Superior temporal gyrus (tissue), 1 donor: ENCODE results near the gene BABAM2.
"Not testable (repeated sequence)": the region's sequence is repeated elsewhere in the genome, so short reads cannot be mapped to it uniquely, and the experiment has no call there.

Source experiments
- DNase-seq: peaks from one replicate; pipeline ENCODE4 v3.0.0-alpha.2; 2016; ENCODE audit errors: extremely low spot score

BABAM2 gene

GRCh38 chr2:27890146-27890923 is at the start of gene BABAM2, which contains the start of gene RBKS:
BABAM2 (plus strand) TSS chr2:27890729; CDS start chr2:27894557, 3,828 bp downstream.
RBKS (minus strand) TSS chr2:27890387; CDS start chr2:27890345, 42 bp downstream.
- DNase-seq = peak; percentile 71

DNA sequence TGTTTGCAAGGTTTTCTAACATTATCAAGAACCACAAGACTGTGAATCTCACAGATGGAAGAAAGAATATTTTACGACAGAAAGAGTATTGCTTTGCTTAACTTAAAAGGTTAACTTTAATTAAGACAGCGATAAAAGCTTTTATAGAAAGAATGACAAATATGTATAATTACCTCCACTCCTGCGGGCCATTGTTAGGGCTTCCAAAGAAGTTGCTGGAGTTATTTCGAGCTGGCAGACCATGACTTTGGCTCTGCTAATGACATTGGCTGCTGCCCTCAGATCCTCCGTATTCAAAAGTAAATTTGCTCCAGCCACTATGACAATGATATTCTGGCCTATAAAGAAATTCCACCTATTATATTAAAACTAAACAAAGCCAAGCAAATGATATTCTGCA is 47.6 kb upstream of the BABAM2 start:
- no peak for DNase-seq

DNA sequence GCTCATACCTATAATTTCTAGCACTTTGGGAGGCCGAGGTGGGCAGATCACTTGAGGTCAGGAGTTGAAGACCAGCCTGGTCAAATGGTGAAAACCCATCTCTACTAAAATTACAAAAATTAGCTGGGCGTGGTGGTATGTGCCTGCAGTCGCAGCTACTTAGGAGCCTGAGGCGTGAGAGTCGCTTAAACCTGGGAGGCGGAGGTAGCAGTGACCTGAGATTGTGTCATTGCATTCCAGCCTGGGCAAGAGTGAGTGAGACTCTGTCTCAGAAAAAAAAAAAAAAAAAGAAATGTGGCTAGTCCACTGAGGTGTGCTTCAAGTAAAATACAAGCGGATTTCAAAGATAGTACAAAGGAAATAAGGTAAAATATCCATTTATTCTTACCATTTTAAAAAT is 46.5 kb upstream of the BABAM2 start:
- no peak for DNase-seq

DNA sequence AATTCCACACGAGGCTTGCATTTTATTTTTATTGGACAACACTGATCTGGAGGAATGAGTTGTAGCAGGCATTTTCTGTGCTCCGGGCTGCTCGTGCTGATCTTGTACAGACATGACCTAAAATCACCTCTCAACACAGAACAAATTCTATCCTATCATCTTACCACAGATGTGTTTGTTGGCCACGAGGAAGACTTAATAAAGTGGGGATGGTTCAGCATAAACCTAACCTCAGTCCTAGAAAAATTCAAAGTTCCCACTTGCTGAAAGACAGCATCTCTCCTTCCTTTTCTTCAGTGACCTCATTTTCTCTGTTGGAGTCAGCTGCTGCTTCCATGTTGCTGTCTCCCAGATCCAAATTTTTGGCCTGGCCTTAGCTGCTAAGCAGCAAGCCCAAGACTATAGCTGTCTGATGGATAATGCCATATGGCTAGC is 45.7 kb upstream of the BABAM2 start:
- DNase-seq = no peak

GRCh38 chr2:27847333-27847732 is 43.2 kb upstream of the BABAM2 start:
- no peak for DNase-seq

DNA sequence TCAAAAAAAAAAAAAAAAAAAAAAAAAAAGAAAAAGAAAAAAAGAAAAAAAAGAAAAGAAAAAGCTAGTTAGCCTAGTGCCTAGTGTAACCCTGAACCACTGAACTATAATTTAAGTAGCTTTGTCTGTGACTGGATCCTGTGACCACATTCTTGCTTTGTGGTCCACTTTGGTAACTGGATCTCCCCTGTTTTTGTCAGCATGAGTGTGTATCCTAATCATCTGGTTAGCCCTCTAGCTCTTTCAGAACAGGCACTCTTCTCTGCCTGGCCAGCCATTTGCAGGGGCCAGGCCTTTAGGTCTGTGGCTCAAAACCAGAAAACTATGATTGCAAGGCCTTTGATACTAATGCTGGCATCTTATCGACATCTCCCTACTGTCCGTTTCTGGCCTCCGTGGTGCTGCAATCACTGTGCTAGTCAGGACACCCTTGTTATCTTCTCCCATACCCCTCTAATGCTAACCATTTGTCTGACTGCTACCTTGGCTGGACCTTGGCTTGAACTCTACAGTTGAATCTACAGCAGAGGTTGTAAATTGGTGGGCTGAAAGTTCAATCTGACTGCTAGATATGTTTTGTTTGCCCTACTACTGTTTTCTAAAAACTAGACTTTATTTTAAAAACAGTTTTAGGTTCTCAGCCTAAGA is 40.8 kb upstream of the BABAM2 start:
- DNase-seq = no peak

- no peak for DNase-seq
These were observed 37.8 kb upstream of the BABAM2 start for GRCh38 chr2:27852691-27853090.

DNA sequence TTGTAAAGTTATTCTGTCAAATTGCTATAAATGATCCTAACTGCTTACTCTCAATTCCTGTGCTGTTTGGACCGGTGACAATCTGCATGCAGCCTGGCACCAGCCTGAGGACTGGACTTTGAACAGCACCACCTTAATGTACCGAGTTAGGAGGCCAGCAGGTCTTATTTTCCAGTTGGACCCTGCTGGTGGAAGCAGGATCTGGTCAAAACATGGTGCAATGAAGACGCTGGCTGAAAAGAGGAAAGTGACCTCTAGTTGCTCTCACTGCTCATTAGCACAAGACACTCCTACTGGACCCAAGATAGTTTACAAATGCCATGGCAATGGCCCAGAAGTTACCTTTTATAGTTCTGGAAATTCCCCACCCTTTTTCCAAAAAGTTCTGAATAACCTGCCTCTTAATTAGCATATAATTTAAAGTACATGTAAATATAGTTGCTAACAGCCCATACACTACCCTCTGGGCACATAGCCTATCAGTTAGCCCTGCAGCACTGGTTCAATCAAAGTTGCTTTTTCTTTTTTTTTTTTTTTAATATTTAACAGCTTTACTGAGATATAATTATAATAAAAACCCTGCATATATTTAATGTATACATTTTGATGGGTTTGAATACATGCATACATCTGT is 36.2 kb upstream of the BABAM2 start:
- DNase-seq = no peak

- DNase-seq = no peak
These were observed 35.1 kb upstream of the BABAM2 start for GRCh38 chr2:27855476-27855875.

DNA sequence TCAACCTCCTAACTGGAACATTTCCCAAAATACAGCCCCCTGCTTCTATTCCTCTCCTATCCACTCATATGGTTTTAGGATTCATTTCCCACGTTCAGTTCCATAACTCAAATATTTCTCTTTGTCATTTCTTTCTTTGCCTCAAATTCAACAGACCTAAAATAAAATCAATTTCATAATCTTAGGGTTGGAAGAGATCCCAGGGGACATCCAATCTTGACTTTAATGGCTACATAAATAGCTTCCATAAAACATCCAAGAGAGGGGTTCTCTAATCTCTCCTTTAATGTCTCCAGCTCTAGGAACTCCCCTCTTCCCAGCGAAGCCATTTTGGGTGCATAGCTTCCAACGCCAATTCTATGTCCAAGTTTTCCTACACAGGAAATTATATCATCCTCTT is 34.1 kb upstream of the BABAM2 start:
- no peak for DNase-seq

DNA sequence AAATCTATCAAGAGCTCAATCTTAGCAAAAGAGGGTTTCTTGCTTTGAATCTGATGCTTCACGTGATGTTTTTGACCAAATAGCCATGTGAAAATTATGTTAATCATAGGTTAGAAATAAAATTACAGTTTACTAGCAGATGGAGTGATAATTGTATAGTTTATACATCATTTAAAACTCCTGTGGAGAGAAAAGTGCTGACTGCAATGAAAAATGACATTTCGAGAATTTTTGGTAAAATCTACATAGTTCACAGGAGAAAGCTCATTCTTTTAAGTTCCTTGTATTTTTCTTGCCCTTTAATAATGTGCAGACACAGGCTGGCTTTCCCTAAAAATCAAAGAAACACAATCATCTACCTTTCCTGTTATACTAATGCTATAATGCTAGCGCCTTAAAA is 33.6 kb upstream of the BABAM2 start:
- no peak for DNase-seq

- DNase-seq = no peak
These were observed 32.9 kb upstream of the BABAM2 start for GRCh38 chr2:27857417-27858172.

- no peak for DNase-seq
These were observed 30.4 kb upstream of the BABAM2 start for GRCh38 chr2:27860111-27860510.

DNA sequence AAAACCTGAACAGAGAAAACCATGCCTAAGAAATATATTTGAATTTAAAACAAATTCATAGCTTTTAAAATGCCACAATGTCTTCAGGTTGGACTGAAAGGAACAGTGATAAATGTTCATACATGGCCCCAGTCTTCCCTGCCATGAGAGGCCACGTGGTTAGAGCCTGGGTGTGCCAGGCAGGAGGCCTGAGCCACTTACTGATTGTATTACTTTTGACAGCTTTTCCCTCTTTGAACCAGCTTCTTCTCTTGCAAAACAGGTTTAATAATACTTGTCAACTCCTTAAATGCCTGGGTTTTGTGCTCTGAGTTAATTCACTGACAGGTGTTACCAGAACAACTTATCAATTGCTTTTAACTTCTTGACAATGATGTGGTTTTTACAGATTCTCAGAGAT is 27.4 kb upstream of the BABAM2 start:
- no peak for DNase-seq

DNA sequence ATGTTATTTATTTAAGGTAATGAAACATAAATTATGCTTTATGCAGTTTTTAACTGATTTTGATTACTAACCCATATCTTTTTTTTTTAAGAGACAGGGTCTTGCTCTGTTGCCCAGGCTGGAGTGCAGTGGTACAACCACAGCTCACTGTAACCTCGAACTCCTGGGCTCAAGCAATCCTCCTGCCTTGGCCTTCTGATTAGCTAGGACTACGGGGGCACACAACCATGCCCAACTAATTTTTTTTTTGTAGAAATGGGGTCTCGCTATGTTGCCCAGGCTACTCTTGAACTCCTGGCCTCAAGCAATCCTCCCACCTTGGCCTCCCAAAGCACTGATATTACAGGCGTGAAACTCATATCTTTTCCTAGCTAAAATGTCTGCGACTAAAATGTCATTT is 26.6 kb upstream of the BABAM2 start:
- not testable (repeated sequence) for DNase-seq

GRCh38 chr2:27866237-27866636 is 24.3 kb upstream of the BABAM2 start:
- no peak for DNase-seq

GRCh38 chr2:27869763-27870162 is 20.8 kb upstream of the BABAM2 start:
- DNase-seq = no peak

GRCh38 chr2:27870724-27871123 is 19.8 kb upstream of the BABAM2 start:
- DNase-seq = no peak

- DNase-seq = no peak
These were observed 18.7 kb upstream of the BABAM2 start for GRCh38 chr2:27871802-27872201.

DNA sequence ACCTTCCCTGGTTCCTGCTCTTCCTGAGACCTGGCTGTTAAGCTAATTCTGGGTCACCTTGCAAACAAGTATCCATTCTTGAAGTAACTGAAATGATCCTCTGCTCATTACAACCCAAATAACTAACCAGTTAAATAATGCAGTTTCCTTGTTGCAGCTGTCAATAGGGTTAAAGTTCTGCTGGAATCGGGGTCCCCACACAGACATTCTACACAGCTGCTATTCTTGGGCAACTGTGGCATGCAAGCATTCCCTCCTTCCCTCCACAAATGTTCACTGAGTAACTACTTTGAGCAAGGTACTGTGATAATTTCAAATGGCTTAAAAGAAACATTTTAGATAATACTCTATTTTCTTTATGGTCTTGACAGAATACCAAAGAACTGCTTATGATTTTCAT is 17.4 kb upstream of the BABAM2 start:
- DNase-seq = no peak

GRCh38 chr2:27875089-27875881 is 15.2 kb upstream of the BABAM2 start:
- DNase-seq = no peak
